CD14-positive monocyte (primary cell): ENCODE results near the gene MUC20. TPM values are rescaled to one million over a fixed set of nuclear protein-coding genes. Genes with fewer than 3 reads are reported as not detected.
"Not testable (repeated sequence)": the region's sequence is repeated elsewhere in the genome, so short reads cannot be mapped to it uniquely, and the experiment has no call there.

Experiments used
- DNase-seq, 3 donors: peaks; one replicate each; pipeline ENCODE4 v3.0.0-alpha.2; 2011 to 2022
- H2AFZ ChIP-seq: 2 replicates; pipeline ENCODE4 v1.6.0; 2012; ENCODE audit warnings: mild to moderate bottlenecking, low read depth, low read length, inconsistent platforms; ENCODE audit not compliant: insufficient read depth, poor library complexity, severe bottlenecking
- H3K27ac ChIP-seq, 2 donors: 1 replicate in 1 of 2; 2 replicates in 1 of 2; pipeline ENCODE4 v1.5.1; 2012 to 2013; ENCODE audit warnings: low read length in 2 of 2, control low read depth in 1 of 2, inconsistent platforms in 1 of 2, low read depth in 1 of 2, mild to moderate bottlenecking in 1 of 2
- H3K27me3 ChIP-seq, 2 donors: one replicate each; pipeline versions ENCODE4 v1.6.0 to v1.6.1; 2011 to 2013; ENCODE audit warnings: low read length in 2 of 2; ENCODE audit not compliant: control insufficient read depth in 2 of 2, insufficient read depth in 2 of 2
- H3K36me3 ChIP-seq, 2 donors: replicated peaks in 1 of 2; 1 replicate in 1 of 2; 2 replicates in 1 of 2; pipeline versions ENCODE4 v1.5.1 to v1.6.1; 2012 to 2013; ENCODE audit warnings: low read length in 2 of 2, control low read depth in 1 of 2, inconsistent platforms in 1 of 2, mild to moderate bottlenecking in 1 of 2; ENCODE audit not compliant: insufficient read depth in 2 of 2, control insufficient read depth in 1 of 2
- H3K4me1 ChIP-seq, 2 donors: 1 replicate in 1 of 2; 2 replicates in 1 of 2; pipeline versions ENCODE4 v1.5.1 to v1.6.1; 2012 to 2013; ENCODE audit warnings: low read length in 2 of 2, control low read depth in 1 of 2, inconsistent platforms in 1 of 2, mild to moderate bottlenecking in 1 of 2, moderate library complexity in 1 of 2; ENCODE audit not compliant: insufficient read depth in 2 of 2, control insufficient read depth in 1 of 2
- H3K4me2 ChIP-seq: replicated peaks from 2 replicates; pipeline ENCODE3; 2012; ENCODE audit warnings: low read length, moderate library complexity, mild to moderate bottlenecking; ENCODE audit not compliant: poor library complexity, severe bottlenecking; ENCODE audit errors: extremely low read depth
- H3K4me3 ChIP-seq, 3 experiments: fragments of 200-600 bp in 1 of 3; sonication (generic) in 1 of 3; replicated peaks in 1 of 3; 1 replicate in 2 of 3; 2 replicates in 1 of 3; pipeline ENCODE4 v1.5.1; 2011 to 2013; ENCODE audit warnings: low read length in 3 of 3, mild to moderate bottlenecking in 3 of 3, control low read depth in 2 of 3, low read depth in 2 of 3, inconsistent platforms in 1 of 3, moderate library complexity in 1 of 3
- H3K79me2 ChIP-seq: 2 replicates; pipeline ENCODE4 v1.6.0; 2012; ENCODE audit warnings: mild to moderate bottlenecking, control low read depth, inconsistent platforms, low read length, moderate library complexity; ENCODE audit not compliant: insufficient read depth
- H3K9ac ChIP-seq: 2 replicates; pipeline ENCODE4 v1.6.0; 2017; ENCODE audit warnings: low read length, mild to moderate bottlenecking; ENCODE audit not compliant: insufficient read depth, poor library complexity, severe bottlenecking
- H3K9me3 ChIP-seq, 2 donors: replicated peaks in 1 of 2; 1 replicate in 1 of 2; 2 replicates in 1 of 2; pipeline versions ENCODE4 v1.5.1 to v1.6.1; 2012 to 2013; ENCODE audit warnings: low read length in 2 of 2, control low read depth in 1 of 2; ENCODE audit not compliant: control insufficient read depth in 1 of 2, insufficient read depth in 1 of 2
- H4K20me1 ChIP-seq: 2 replicates; pipeline ENCODE4 v1.6.0; 2012; ENCODE audit warnings: mild to moderate bottlenecking, low read length, control low read depth, moderate library complexity; ENCODE audit not compliant: insufficient read depth
- H3K27ac Mint-ChIP-seq, 7 donors: one replicate each; pipeline ENCODE4 v1.8.0; 2020; ENCODE audit warnings: mild to moderate bottlenecking in 7 of 7, mixed read lengths in 7 of 7, moderate library complexity in 6 of 7, inconsistent platforms in 2 of 7
- H3K27me3 Mint-ChIP-seq, 3 donors: one replicate each; pipeline ENCODE4 v1.8.0; 2021 to 2022; ENCODE audit warnings: low read depth in 3 of 3, mild to moderate bottlenecking in 3 of 3, mixed read lengths in 3 of 3, moderate library complexity in 3 of 3, inconsistent platforms in 1 of 3
- H3K36me3 Mint-ChIP-seq, 2 donors: one replicate each; pipeline ENCODE4 v1.8.0; 2020; ENCODE audit warnings: mixed read lengths in 2 of 2, inconsistent platforms in 1 of 2, mild to moderate bottlenecking in 1 of 2
- H3K4me1 Mint-ChIP-seq: one replicate; pipeline ENCODE4 v1.8.0; 2020; ENCODE audit warnings: mild to moderate bottlenecking, mixed read lengths
- H3K4me3 Mint-ChIP-seq, 2 donors: one replicate each; pipeline ENCODE4 v1.8.0; 2020; ENCODE audit warnings: mild to moderate bottlenecking in 2 of 2, mixed read lengths in 2 of 2, moderate library complexity in 1 of 2
- H3K9me3 Mint-ChIP-seq, 7 donors: one replicate each; pipeline ENCODE4 v1.8.0; 2020 to 2022; ENCODE audit warnings: mixed read lengths in 7 of 7, mild to moderate bottlenecking in 6 of 7, moderate library complexity in 6 of 7, inconsistent platforms in 2 of 7
- WGBS: methylation state at CpG from one replicate; pipeline ENCODE4 v1.1.5; 2013; ENCODE audit warnings: missing lambda C conversion rate; ENCODE audit not compliant: insufficient coverage; 5-methylcytosine and 5-hydroxymethylcytosine counted together
- intact Hi-C, 2 donors: fragments of 100-400 bp; cut with micrococcal nuclease; formaldehyde crosslinking; loops; one replicate each; pipeline versions ENCODE4 v1.15.0 to v1.15.1; 2023
- polyA plus RNA-seq, 3 donors: library from polyadenylated mRNA; depleted of rRNA in 1 of 3; unstranded in 2 of 3; stranded (reverse) in 1 of 3; fragments of 300-500 nt in 2 of 3; fragments of >200 nt in 1 of 3; fragmentation: Illumina TruSeq in 2 of 3; gene quantifications; 1 replicate in 2 of 3; 2 replicates in 1 of 3; pipeline ENCODE4 v1.2.3, GENCODE V29; 2012 to 2021
- TF ChIP-seq, protein P1 (sequence below): fragments of 200-600 bp; IDR thresholded peaks from one replicate; pipeline ENCODE4 v1.8.0; 2022; ENCODE audit warnings: antibody characterized with exemption, mild to moderate bottlenecking

The MUC20 gene
- polyA plus RNA-seq, 3 donors = 5.4 TPM; not detected in 2

DNA sequence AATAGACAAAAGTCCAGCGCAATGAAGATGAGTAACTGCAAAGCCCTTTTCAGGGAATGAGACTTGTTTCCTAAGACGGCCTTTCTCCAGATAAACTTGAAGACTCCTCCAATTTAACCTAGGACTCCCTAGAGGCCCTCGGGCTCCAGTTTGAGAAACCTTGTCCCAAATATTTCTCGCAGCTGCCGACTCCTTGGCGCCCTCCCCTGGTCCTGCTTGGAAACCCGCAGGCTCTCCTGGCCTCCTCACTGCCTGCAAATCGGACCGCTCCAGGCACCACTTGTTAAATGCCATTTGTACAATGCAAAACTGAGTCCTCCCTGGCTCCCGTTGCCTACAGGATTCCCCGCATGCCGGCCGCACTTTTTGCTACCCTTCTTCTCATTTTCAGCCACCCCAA is 54.1 kb downstream of the MUC20 start:
- Histone ChIP-seq H3K9me3 (no peaks in the 10 kb centered on the region), H3K4me1 (no peaks in the 10 kb centered on the region), H3K79me2 (no peaks in the 10 kb centered on the region), H4K20me1 (no peaks in the 10 kb centered on the region), H3K36me3 (no peaks in the 10 kb centered on the region), H2AFZ (no peak overlapping the region), H3K27me3 (no peaks in the 10 kb centered on the region), H3K27ac (no peak overlapping the region), H3K9ac (no peak overlapping the region), H3K4me3 (no peak overlapping the region), H3K4me2 (no peak overlapping the region)
- peak overlapping the region in 2 of 7 donors; percentile 40 to 58 for H3K27ac Mint-ChIP-seq
- H3K9me3 Mint-ChIP-seq = peaks cover 0 to 13% (median 6%) of the 10 kb centered on the region in 7 donors
- H3K36me3 Mint-ChIP-seq = no peaks in the 10 kb centered on the region
- intact Hi-C loops = no loop called here
- peaks cover 0 to 4% (median 3%) of the 10 kb centered on the region in 3 donors for H3K27me3 Mint-ChIP-seq
- H3K4me3 Mint-ChIP-seq = no peak overlapping the region
- no peak for DNase-seq
- TF ChIP-seq, protein P1, sequence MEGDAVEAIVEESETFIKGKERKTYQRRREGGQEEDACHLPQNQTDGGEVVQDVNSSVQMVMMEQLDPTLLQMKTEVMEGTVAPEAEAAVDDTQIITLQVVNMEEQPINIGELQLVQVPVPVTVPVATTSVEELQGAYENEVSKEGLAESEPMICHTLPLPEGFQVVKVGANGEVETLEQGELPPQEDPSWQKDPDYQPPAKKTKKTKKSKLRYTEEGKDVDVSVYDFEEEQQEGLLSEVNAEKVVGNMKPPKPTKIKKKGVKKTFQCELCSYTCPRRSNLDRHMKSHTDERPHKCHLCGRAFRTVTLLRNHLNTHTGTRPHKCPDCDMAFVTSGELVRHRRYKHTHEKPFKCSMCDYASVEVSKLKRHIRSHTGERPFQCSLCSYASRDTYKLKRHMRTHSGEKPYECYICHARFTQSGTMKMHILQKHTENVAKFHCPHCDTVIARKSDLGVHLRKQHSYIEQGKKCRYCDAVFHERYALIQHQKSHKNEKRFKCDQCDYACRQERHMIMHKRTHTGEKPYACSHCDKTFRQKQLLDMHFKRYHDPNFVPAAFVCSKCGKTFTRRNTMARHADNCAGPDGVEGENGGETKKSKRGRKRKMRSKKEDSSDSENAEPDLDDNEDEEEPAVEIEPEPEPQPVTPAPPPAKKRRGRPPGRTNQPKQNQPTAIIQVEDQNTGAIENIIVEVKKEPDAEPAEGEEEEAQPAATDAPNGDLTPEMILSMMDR = peak; percentile 13
- H3K4me1 Mint-ChIP-seq = no peaks in the 10 kb centered on the region
- 29% methylated on average over 12 of the region's 13 CpGs for WGBS

DNA sequence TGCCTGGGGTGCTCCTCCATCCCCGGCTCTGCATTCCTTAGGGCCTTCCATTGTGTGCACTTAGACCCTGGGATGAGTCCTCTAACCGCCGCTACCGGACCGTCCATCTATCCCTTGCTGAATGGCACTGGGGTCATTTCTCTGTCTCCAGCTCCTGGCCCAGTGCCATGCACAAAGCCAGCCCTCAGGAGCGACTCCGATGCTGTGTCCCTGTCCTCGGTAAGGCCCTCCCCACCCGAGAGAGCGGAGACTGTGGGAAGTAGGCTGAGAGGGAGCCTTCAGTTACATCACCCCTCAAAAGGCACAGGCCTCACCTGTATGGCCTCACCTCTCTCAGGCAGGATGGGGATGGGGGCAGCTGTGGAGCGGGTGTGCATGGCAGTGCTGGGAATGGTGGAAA is 57.2 kb downstream of the MUC20 start:
- Histone ChIP-seq H3K36me3 (no peaks in the 10 kb centered on the region), H3K4me2 (no peak overlapping the region), H3K4me1 (no peaks in the 10 kb centered on the region), H4K20me1 (no peaks in the 10 kb centered on the region), H3K27ac (no peak overlapping the region), H3K9ac (no peak overlapping the region), H3K79me2 (no peaks in the 10 kb centered on the region), H2AFZ (no peak overlapping the region), H3K4me3 (no peak overlapping the region), H3K27me3 (no peaks in the 10 kb centered on the region), H3K9me3 (peaks cover 0 to 8% of the 10 kb centered on the region in 2 donors)
- no peak for DNase-seq
- Mint-ChIP-seq H3K36me3 (no peaks in the 10 kb centered on the region), H3K27me3 (peaks cover 0 to 8% (median 2%) of the 10 kb centered on the region in 3 donors), H3K27ac (no peak overlapping the region), H3K4me3 (no peak overlapping the region), H3K9me3 (peaks cover 6 to 36% (median 26%) of the 10 kb centered on the region in 7 donors), H3K4me1 (no peaks in the 10 kb centered on the region)
- TF ChIP-seq, protein P1 = no peak
- intact Hi-C loops = no loop called here
- 95% methylated on average over 4 of the region's 11 CpGs for WGBS

GRCh38 chr3:195781236-195781635 is 60.5 kb downstream of the MUC20 start:
- H4K20me1 ChIP-seq, DNase-seq, H3K4me3 ChIP-seq, H3K4me1 ChIP-seq, H3K79me2 ChIP-seq, H3K36me3 ChIP-seq, H3K27ac ChIP-seq, H3K4me2 ChIP-seq, H3K4me1 Mint-ChIP-seq, H3K27me3 ChIP-seq, H3K9ac ChIP-seq, H3K36me3 Mint-ChIP-seq, H2AFZ ChIP-seq, H3K4me3 Mint-ChIP-seq, intact Hi-C loops: not testable (repeated sequence)
- H3K9me3 ChIP-seq = peaks cover 0 to 15% of the 10 kb centered on the region in 2 donors
- H3K27ac Mint-ChIP-seq = peak overlapping the region in 1 of 7 donors; percentile 58
- H3K9me3 Mint-ChIP-seq = peaks cover 9 to 61% (median 37%) of the 10 kb centered on the region in 7 donors
- WGBS = 78% methylated on average over 8 of the region's 12 CpGs
- peaks cover 1 to 10% (median 6%) of the 10 kb centered on the region in 3 donors for H3K27me3 Mint-ChIP-seq
